Natural killer cell (primary cell): ENCODE data around the gene DHH. TPM values are rescaled to one million over a fixed set of nuclear protein-coding genes. Genes with fewer than 3 reads are reported as not detected.
A peak's percentile ranks its signal among the peaks of the same experiment; 100 is the strongest.

Source experiments
- ATAC-seq, 3 donors: fragments of 150-1000 bp in 2 of 3; fragments of 200-7000 bp in 1 of 3; cut with Tn5 transposase; 1 replicate in 1 of 3; 2 replicates in 2 of 3; pipeline ENCODE4 v1.10.0; 2021; ENCODE audit warnings: mild to moderate bottlenecking in 2 of 3, moderate library complexity in 2 of 3
- DNase-seq, 2 donors: peaks; one replicate each; pipeline versions ENCODE4 v3.0.0 to v3.0.0-alpha.2; 2013 to 2021; ENCODE audit warnings: mixed read lengths in 1 of 2
- H3K27ac ChIP-seq: one replicate; pipeline ENCODE4 v1.5.1; 2013; ENCODE audit warnings: mild to moderate bottlenecking, low read length
- H3K27me3 ChIP-seq: one replicate; pipeline ENCODE4 v1.6.1; 2013; ENCODE audit warnings: low read length; ENCODE audit not compliant: control insufficient read depth, insufficient read depth
- H3K36me3 ChIP-seq: one replicate; pipeline ENCODE4 v1.6.1; 2013; ENCODE audit warnings: low read length; ENCODE audit not compliant: control insufficient read depth, insufficient read depth
- H3K4me1 ChIP-seq: one replicate; pipeline ENCODE4 v1.6.1; 2013; ENCODE audit warnings: low read length; ENCODE audit not compliant: control insufficient read depth, insufficient read depth
- H3K4me3 ChIP-seq: one replicate; pipeline ENCODE4 v1.5.1; 2013; ENCODE audit warnings: low read length
- H3K9me3 ChIP-seq: one replicate; pipeline ENCODE4 v1.6.1; 2013; ENCODE audit warnings: low read length; ENCODE audit not compliant: control insufficient read depth, insufficient read depth
- H3K27ac Mint-ChIP-seq, 2 donors: one replicate each; pipeline ENCODE4 v1.8.0; 2022; ENCODE audit warnings: mild to moderate bottlenecking in 2 of 2, mixed read lengths in 2 of 2, moderate library complexity in 1 of 2
- H3K27me3 Mint-ChIP-seq, 2 donors: one replicate each; pipeline ENCODE4 v1.8.0; 2022; ENCODE audit warnings: low read depth in 2 of 2, mixed read lengths in 2 of 2
- H3K36me3 Mint-ChIP-seq: one replicate; pipeline ENCODE4 v1.8.0; 2022; ENCODE audit warnings: mixed read lengths
- H3K4me1 Mint-ChIP-seq, 2 donors: one replicate each; pipeline ENCODE4 v1.8.0; 2022; ENCODE audit warnings: mixed read lengths in 2 of 2
- H3K4me3 Mint-ChIP-seq: one replicate; pipeline ENCODE4 v1.8.0; 2022; ENCODE audit warnings: mild to moderate bottlenecking, moderate library complexity, mixed read lengths
- H3K9me3 Mint-ChIP-seq, 2 donors: one replicate each; pipeline ENCODE4 v1.8.0; 2022; ENCODE audit warnings: mixed read lengths in 2 of 2
- CTCF ChIP-seq: fragments of 200-600 bp; IDR thresholded peaks from one replicate; pipeline ENCODE4 v1.8.0; 2022; ENCODE audit warnings: antibody characterized with exemption
- WGBS: methylation state at CpG from one replicate; pipeline ENCODE4 v1.1.7; 2013; ENCODE audit warnings: missing lambda C conversion rate; ENCODE audit not compliant: insufficient coverage; 5-methylcytosine and 5-hydroxymethylcytosine counted together
- intact Hi-C: fragments of 100-400 bp; cut with micrococcal nuclease; formaldehyde crosslinking; loops from one replicate; pipeline ENCODE4 v1.14.2; 2022
- total RNA-seq, 4 donors: library from RNA; stranded (reverse); fragments of 120-200 nt in 1 of 4; gene quantifications; one replicate each; pipeline versions ENCODE4 v1.2.3 to v1.2.4, GENCODE V29; 2013 to 2022

The DHH gene
- total RNA-seq, 3 donors from 2014 or later (not counting 1 experiment from before 2014, with no cell fraction given) = 0.39 to 0.80 (median 0.45) TPM

DNA sequence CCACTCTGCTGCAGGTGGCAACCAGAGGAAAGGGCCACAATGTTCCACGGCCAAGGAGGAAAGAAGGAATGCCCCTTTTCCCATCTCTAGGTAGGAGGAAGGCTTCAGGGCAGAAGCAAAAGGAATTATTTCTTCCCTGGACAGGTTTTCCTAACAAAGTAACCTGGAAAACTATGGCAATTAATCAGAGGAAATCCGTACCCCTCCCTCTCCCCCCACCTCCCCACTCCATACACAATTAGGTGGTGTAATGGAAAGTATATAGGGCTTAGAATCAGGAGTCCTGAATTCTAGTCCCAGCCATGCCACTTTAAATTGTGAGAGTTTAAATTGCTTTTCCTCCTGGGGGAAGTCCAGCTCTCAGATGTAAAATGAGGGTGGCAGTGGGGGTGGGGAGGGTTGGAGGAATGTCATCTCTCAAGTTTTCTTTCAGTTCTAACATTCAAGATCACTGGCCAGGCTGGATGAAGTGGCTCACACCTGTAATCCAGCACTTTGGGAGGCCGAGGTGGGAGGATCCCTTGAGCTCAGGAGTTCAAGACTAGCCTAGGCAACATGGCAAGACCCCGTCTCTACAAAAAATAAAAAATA lies 1.7 kb downstream of the DHH start:
- Histone ChIP-seq H3K4me1 (peaks cover 63% of the 10 kb centered on the region), H3K36me3 (peaks cover 13% of the 10 kb centered on the region), H3K4me3 (no peak overlapping the region), H3K9me3 (no peaks in the 10 kb centered on the region), H3K27me3 (peaks cover 50% of the 10 kb centered on the region), H3K27ac (no peak overlapping the region)
- DNase-seq (peak in 1 of 2 donors; percentile 26), ATAC-seq (no peak)
- intact Hi-C loops = no loop called here
- TF ChIP-seq CTCF = no peak
- no peaks in the 10 kb centered on the region for H3K9me3 Mint-ChIP-seq
- H3K27me3 Mint-ChIP-seq = peaks cover 27 to 49% of the 10 kb centered on the region in 2 donors
- no peak overlapping the region for H3K27ac Mint-ChIP-seq
- H3K36me3 Mint-ChIP-seq = peaks cover 7% of the 10 kb centered on the region
- 67% methylated on average over 2 of the region's 4 CpGs for WGBS
- peaks cover 32 to 54% of the 10 kb centered on the region in 2 donors for H3K4me1 Mint-ChIP-seq
- H3K4me3 Mint-ChIP-seq = no peak overlapping the region

GRCh38 chr12:49092086-49092815 lies 2.4 kb downstream of the DHH start:
- no peaks in the 10 kb centered on the region for H3K9me3 ChIP-seq
- peaks cover 63% of the 10 kb centered on the region for H3K4me1 ChIP-seq
- ATAC-seq (no peak), DNase-seq (peak in 1 of 2 donors; percentile 75)
- H3K27me3 ChIP-seq = peaks cover 50% of the 10 kb centered on the region
- Mint-ChIP-seq H3K27ac (no peak overlapping the region), H3K4me3 (no peak overlapping the region), H3K4me1 (peaks cover 33 to 55% of the 10 kb centered on the region in 2 donors), H3K36me3 (peaks cover 7% of the 10 kb centered on the region), H3K9me3 (no peaks in the 10 kb centered on the region), H3K27me3 (peaks cover 27 to 49% of the 10 kb centered on the region in 2 donors)
- H3K27ac ChIP-seq = no peak overlapping the region
- H3K4me3 ChIP-seq = no peak overlapping the region
- TF ChIP-seq CTCF = no peak
- 7% methylated on average over 29 of the region's 32 CpGs for WGBS
- H3K36me3 ChIP-seq = peaks cover 6% of the 10 kb centered on the region
- intact Hi-C loops = no loop called here

GRCh38 chr12:49091836-49092085 lies 2.8 kb downstream of the DHH start:
- H3K4me3 Mint-ChIP-seq = no peak overlapping the region
- Histone ChIP-seq H3K27ac (no peak overlapping the region), H3K36me3 (peaks cover 2% of the 10 kb centered on the region), H3K4me3 (no peak overlapping the region), H3K27me3 (peaks cover 50% of the 10 kb centered on the region), H3K9me3 (no peaks in the 10 kb centered on the region), H3K4me1 (peaks cover 63% of the 10 kb centered on the region)
- ATAC-seq (no peak), DNase-seq (no peak)
- peaks cover 27 to 51% of the 10 kb centered on the region in 2 donors for H3K27me3 Mint-ChIP-seq
- H3K36me3 Mint-ChIP-seq = peaks cover 7% of the 10 kb centered on the region
- intact Hi-C loops = no loop called here
- H3K9me3 Mint-ChIP-seq = no peaks in the 10 kb centered on the region
- no peak for TF ChIP-seq CTCF
- 5% methylated on average over 14 of the region's 14 CpGs for WGBS
- peaks cover 33 to 55% of the 10 kb centered on the region in 2 donors for H3K4me1 Mint-ChIP-seq
- no peak overlapping the region for H3K27ac Mint-ChIP-seq
